ENCODE results near the gene TIMP3.

Gene TIMP3

DNA sequence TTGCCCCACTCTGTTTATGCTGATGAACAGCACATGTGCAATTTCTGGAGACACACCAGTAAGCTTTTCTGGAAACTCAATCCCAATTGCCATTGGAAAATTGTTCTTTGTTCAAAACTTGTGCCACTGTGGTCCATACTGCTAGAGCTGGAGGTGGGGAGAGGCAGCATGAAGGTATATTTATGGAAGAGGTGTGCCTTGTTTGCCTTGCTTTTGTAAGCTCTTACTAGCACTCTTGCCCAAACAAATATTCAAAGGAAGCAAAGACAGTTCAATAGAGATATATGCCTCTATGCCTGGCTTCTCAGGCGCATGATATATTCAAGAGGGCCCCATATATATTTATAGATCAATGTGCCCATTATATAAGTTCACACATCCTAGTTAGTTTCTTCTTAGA lies 42.7 kb downstream of the TIMP3 start:
- no peaks in the 10 kb centered on the region for H3K4me1 Mint-ChIP-seq (ENCODE audit: low read depth)
- H3K27ac Mint-ChIP-seq: no peak overlapping the region
- no peak overlapping the region for H3K4me3 Mint-ChIP-seq
- H3K9me3 Mint-ChIP-seq: no peaks in the 10 kb centered on the region
- H3K27me3 Mint-ChIP-seq: peaks cover 3% of the 10 kb centered on the region
- H3K36me3 Mint-ChIP-seq (ENCODE audit: low read depth): no peaks in the 10 kb centered on the region

DNA sequence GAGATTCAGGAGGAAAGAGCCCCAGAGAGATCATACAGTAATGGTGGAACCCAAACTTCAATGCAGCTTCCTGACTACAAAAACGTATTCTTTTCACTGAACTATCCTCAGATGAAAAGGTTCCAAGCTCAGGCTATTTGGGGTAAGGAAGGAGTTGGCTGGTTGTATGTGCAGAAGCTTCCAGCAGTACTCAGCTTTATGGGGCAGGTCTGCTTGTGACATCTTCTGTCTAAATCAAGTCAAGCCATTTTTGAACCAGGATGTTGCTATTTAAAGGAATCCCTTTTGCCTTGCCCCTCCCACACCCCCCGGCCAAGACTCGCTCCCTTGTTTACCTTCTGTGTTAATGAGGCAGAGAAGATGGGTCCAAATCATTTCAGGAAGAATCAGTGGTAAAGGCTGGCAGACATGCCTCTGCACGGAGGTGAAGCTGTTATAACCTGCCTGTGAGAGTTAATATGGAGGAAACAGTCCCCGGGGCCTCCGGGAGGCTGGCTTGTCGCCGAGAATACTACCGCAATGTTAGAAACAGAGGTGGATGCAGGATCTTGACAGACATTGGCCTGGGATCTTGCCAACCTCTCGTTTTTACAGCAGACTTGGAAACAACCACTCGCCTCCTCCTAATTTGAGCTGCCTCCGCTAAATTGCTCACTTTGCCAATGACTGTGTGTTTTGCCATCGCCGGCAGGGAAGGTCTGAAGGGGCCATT lies 45.4 kb downstream of the TIMP3 start:
- H3K27me3 Mint-ChIP-seq: peaks cover 7% of the 10 kb centered on the region
- no peaks in the 10 kb centered on the region for H3K4me1 Mint-ChIP-seq (ENCODE audit: low read depth)
- H3K9me3 Mint-ChIP-seq: no peaks in the 10 kb centered on the region
- no peak overlapping the region for H3K4me3 Mint-ChIP-seq
- H3K27ac Mint-ChIP-seq: no peak overlapping the region
- no peaks in the 10 kb centered on the region for H3K36me3 Mint-ChIP-seq (ENCODE audit: low read depth)

DNA sequence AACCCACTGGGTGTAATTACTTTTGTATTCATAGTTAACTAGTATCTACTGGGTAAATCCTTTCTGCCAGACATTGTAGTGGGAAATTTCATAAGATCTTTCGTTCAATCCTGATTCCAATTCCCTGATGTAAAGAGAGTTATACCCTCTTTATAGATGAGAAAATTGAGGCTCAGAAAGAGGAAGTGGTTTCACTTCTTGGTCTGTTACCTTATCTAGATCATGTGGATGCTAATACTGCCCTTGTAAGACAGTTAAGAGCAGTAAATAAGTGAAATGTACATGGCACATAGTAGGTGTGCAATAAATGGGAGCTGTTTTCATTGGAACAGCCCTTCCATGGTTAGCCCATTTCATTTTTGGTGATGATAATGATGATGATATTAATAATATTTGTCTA lies 46.7 kb downstream of the TIMP3 start:
- peaks cover 12% of the 10 kb centered on the region for H3K27me3 Mint-ChIP-seq

DNA sequence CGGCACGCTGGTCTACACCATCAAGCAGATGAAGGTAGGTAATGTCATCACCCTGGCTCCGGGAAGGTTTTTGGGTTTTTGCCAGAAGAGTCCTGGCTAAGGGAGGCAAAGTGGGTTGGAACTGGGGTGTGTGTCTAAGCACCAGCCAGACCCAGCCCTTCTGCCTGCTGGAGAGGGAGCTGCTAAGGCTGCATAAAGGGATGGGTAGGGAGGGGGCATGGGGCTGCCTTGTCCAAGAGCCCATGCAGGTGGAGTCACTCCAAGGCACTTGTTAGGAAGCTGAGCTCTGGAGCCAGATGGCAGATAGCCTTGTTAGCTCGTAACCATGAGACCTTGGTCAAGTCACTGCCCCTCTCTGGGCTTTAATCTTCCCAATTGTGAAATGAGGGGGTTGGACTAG lies 48.0 kb downstream of the TIMP3 start:
- H3K9me3 Mint-ChIP-seq: no peaks in the 10 kb centered on the region
- H3K27me3 Mint-ChIP-seq: peaks cover 12% of the 10 kb centered on the region
- H3K36me3 Mint-ChIP-seq (ENCODE audit: low read depth): no peaks in the 10 kb centered on the region
- no peaks in the 10 kb centered on the region for H3K4me1 Mint-ChIP-seq (ENCODE audit: low read depth)
- no peak overlapping the region for H3K27ac Mint-ChIP-seq
- no peak overlapping the region for H3K4me3 Mint-ChIP-seq

More for the DNA sequence above, 46.7 kb downstream of the TIMP3 start:
- Mint-ChIP-seq H3K27ac (no peak overlapping the region), H3K36me3 (ENCODE audit: low read depth) (no peaks in the 10 kb centered on the region), H3K4me3 (no peak overlapping the region), H3K4me1 (ENCODE audit: low read depth) (no peaks in the 10 kb centered on the region), H3K9me3 (no peaks in the 10 kb centered on the region)

DNA sequence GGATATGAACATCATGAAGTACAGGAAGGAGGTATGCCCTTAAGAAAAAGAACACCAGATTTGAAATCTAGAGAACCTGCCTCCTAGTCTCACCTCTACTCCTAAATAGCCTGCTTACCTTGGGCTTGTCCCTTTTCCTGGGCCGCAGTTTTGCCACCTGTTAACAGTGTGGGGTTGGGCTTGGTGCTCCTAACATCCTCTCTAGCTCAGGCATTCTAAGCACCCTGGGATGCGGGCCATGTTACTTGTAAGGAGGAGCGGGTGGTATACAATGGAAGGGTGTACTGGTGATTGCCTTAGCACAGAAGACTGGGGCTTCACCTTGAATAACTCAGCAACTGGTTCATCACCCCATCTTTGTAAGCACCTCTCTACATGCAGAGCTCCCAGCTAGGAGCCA lies 48.7 kb downstream of the TIMP3 start:
- Mint-ChIP-seq H3K4me1 (ENCODE audit: low read depth) (no peaks in the 10 kb centered on the region), H3K4me3 (no peak overlapping the region), H3K27me3 (peaks cover 12% of the 10 kb centered on the region), H3K27ac (no peak overlapping the region), H3K9me3 (no peaks in the 10 kb centered on the region), H3K36me3 (ENCODE audit: low read depth) (no peaks in the 10 kb centered on the region)

DNA sequence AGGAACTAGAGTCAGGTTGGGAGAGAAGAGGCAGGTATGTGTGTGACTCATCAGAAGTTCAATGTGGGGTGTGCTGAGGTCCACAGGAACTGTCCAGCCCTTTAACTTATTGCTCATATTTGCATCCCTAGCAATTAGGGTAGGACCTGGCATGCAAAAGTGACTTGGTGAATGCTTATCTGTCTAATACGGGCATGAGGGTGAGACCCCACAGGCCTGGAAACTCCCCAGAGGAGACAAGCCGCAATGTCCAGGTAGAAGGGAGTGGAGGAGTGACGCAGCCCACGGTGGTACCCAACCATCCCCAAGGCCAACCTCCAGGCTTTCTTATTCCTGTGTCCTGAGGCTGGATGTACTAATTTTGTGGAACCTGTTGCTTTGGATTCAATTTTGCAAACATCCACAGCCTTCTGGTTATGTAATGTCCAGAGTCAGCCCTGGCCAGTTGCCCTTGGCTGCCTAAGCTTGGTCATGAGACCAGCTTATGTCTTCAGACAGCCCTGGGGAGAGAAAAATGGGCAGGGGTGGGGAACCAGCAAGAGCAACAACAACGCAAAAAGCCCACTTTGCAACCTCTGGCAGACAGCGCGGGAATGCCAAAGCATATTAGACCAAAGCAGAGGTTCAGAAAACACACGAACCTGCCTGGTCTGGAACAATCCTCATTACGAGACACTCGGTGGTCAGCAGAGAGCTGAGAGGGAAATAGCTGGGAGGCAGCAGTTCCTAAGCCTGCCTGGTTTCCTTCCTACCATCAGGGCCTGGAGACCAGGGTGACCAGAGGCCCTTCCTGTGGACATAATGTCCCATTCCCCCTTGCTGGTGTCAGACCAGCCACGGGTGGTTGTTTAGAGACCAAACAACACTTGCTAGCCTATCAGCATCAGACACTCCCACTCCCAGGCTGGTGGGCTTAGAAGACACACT lies 49.3 kb downstream of the TIMP3 start:
- H3K27me3 Mint-ChIP-seq: peaks cover 12% of the 10 kb centered on the region
- no peaks in the 10 kb centered on the region for H3K36me3 Mint-ChIP-seq (ENCODE audit: low read depth)

DNA sequence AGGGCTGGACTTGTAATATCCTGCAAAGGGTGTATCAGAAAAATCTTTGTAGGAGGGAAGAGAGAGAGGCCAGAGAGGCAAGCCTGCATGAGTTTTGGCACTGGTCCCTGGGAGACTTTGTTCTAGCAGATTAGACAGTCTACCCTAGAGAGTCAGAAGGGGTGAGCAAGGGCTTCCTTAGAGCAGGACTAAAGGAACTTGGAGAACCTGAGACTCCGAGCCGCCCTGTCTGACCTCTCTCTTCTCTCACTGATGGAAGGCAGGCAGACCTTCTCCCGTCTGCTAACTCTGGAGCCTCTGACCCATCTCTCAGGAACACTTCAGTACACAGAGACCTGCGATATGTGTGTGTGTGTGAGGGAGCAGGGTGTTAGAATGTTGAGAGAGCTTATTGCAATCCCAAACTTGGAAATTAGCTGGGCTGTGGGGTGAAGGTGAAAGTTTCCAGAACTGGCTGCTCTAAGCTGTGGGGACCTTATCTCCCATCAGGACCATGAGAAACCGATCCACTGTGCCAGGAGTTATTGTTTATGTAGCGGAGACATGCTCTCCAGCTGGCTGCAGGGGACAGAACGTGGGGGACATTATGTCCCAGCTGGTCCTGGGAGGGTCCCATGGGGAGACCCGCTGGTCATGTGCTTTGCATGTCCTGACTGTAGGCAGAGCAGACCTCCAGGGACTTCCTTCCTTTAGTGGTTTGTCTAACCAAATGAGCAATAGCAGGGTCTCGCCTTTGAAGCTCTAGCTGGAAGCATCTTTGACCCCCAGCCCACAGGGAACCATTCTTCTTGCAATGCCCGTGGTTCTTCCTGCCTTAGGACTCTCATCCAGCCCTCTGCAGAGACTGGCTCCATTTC lies 51.1 kb downstream of the TIMP3 start:
- no peaks in the 10 kb centered on the region for H3K36me3 Mint-ChIP-seq (ENCODE audit: low read depth)
- peaks cover 12% of the 10 kb centered on the region for H3K27me3 Mint-ChIP-seq
- H3K4me1 Mint-ChIP-seq (ENCODE audit: low read depth): no peaks in the 10 kb centered on the region
- H3K4me3 Mint-ChIP-seq: no peak overlapping the region
- H3K9me3 Mint-ChIP-seq: no peaks in the 10 kb centered on the region
- H3K27ac Mint-ChIP-seq: no peak overlapping the region

More for the DNA sequence above, 49.3 kb downstream of the TIMP3 start:
- Mint-ChIP-seq H3K27ac (no peak overlapping the region), H3K9me3 (no peaks in the 10 kb centered on the region), H3K4me3 (no peak overlapping the region), H3K4me1 (ENCODE audit: low read depth) (no peaks in the 10 kb centered on the region)

DNA sequence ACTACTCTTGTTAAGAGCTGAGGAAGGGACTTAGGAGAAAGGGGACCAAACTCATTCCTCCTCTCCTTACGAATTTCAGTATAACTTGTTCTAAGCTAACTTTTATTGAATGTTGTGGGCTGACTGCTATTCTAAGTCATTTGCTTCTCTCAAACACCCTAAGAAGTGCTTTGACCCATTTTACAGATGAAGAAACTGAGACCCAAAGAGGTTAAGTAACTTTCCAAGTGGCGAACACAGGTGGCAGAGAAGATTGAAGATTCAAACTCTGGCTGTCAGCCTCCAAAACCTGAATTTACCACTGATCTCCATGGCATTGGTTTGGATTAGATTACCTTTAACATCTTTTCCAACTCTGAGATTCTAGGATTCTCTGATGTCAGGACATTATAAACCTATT lies 52.2 kb downstream of the TIMP3 start:
- no peak overlapping the region for H3K27ac Mint-ChIP-seq
- H3K27me3 Mint-ChIP-seq: peaks cover 11% of the 10 kb centered on the region
- H3K4me1 Mint-ChIP-seq (ENCODE audit: low read depth): no peaks in the 10 kb centered on the region
- H3K4me3 Mint-ChIP-seq: no peak overlapping the region
- H3K36me3 Mint-ChIP-seq (ENCODE audit: low read depth): no peaks in the 10 kb centered on the region
- no peaks in the 10 kb centered on the region for H3K9me3 Mint-ChIP-seq

DNA sequence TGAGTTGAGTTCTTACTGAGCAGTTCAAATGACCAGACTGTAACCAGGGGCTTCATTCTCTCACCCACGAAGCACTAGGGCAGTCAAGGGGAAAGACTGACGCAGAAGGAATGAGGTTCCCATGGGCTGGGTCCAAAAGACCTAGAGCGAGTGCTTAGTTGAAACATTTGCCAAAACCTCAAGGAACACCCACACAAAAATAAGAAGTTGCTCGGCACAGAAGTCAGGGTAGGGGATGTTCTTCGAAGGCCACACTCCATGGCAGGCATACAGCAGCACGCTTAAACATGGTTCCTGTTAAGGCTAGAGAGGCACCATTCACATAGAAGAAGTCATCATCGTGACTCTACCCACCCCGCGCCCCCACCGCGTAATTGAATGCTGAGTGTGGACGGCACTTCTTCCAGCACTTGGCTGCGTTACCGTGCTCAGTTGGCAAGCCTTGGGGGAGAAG lies 52.9 kb downstream of the TIMP3 start:
- Mint-ChIP-seq H3K27me3 (peaks cover 8% of the 10 kb centered on the region), H3K4me3 (no peak overlapping the region), H3K27ac (no peak overlapping the region), H3K4me1 (ENCODE audit: low read depth) (no peaks in the 10 kb centered on the region), H3K36me3 (ENCODE audit: low read depth) (no peaks in the 10 kb centered on the region), H3K9me3 (no peaks in the 10 kb centered on the region)

DNA sequence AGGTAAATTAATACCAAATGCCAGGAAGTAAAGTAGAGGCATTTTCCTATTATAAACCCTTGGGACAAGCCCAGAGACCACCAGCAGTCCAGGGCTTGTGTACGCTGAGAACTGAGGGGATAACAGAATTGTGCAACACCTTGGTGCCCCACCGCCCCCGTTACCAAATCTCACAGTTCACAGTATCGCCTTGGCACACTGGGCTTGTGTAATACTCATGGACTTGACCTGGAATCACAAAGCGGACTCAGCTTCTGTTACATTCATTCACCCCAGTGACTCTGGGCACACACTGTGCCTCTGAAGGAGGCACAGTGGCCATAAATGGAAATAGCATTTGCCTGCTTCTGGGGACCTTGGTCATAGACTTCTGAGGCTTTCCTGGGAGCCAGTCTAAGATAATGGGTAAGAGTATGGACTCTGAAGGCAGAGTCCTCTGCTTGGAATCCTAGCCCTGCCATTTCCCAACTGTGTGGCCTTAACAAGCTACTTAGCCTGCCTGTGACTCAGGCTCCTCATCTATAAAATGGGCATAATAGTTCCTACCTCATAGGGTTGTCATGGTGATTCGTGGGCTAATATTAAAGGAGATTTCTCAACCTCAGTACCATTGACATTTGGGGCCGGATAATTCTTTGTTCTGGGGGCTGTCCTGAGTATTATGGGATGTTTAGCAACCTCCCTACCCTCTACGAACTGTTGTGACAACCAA lies 53.7 kb downstream of the TIMP3 start:
- Mint-ChIP-seq H3K9me3 (no peaks in the 10 kb centered on the region), H3K4me3 (no peak overlapping the region), H3K27me3 (peaks cover 8% of the 10 kb centered on the region), H3K4me1 (ENCODE audit: low read depth) (no peaks in the 10 kb centered on the region), H3K36me3 (ENCODE audit: low read depth) (no peaks in the 10 kb centered on the region), H3K27ac (no peak overlapping the region)

DNA sequence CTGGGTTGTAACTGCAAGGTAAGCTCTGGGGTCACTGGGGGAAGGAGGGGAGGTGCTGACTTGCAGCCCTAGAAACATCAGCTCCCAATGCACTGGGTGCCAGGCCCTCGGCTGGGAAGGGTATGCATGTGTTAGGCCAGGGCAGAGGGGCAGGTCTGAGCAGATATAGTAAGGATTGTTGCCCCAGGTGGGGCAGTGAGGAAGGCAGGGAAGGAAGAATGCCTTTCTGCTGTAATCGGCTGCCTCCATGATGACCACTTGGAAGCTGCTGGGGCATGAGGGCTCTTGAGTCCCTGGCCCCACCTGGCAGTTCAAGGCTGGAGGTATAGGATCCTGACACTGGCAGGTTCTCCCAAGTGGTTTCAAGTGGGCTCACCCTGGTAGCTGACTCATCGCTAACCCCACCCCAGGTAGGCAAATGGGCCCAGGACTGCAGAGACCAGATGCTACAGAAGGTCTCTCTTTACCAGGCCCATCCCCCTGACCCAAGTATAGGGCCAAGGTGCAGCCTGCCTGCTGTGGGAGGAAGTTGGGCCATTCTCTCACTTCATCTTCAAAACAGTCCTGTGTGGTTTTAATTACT lies 56.7 kb downstream of the TIMP3 start:
- Mint-ChIP-seq H3K9me3 (no peaks in the 10 kb centered on the region), H3K27ac (no peak overlapping the region), H3K27me3 (no peaks in the 10 kb centered on the region), H3K4me1 (ENCODE audit: low read depth) (no peaks in the 10 kb centered on the region), H3K36me3 (ENCODE audit: low read depth) (no peaks in the 10 kb centered on the region), H3K4me3 (no peak overlapping the region)

DNA sequence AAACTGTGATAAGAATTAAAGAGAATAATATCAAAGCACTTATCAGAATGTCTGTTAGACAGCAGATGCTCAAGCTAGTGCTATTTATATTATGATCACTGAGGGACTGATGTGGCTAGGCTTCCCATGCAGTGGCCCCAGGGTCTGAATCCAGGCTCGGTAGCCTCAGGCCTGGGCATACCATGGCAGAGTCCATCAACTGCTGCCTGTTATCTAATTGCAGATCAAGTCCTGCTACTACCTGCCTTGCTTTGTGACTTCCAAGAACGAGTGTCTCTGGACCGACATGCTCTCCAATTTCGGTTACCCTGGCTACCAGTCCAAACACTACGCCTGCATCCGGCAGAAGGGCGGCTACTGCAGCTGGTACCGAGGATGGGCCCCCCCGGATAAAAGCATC lies 57.5 kb downstream of the TIMP3 start:
- H3K9me3 Mint-ChIP-seq: no peaks in the 10 kb centered on the region
- no peaks in the 10 kb centered on the region for H3K36me3 Mint-ChIP-seq (ENCODE audit: low read depth)
- H3K4me1 Mint-ChIP-seq (ENCODE audit: low read depth): no peaks in the 10 kb centered on the region
- no peak overlapping the region for H3K27ac Mint-ChIP-seq
- H3K4me3 Mint-ChIP-seq: no peak overlapping the region
- no peaks in the 10 kb centered on the region for H3K27me3 Mint-ChIP-seq

DNA sequence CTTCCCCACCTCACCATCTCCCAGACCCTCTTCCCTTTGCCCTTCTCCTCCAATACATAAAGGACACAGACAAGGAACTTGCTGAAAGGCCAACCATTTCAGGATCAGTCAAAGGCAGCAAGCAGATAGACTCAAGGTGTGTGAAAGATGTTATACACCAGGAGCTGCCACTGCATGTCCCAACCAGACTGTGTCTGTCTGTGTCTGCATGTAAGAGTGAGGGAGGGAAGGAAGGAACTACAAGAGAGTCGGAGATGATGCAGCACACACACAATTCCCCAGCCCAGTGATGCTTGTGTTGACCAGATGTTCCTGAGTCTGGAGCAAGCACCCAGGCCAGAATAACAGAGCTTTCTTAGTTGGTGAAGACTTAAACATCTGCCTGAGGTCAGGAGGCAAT lies 58.2 kb downstream of the TIMP3 start:
- no peak overlapping the region for H3K4me3 Mint-ChIP-seq
- no peaks in the 10 kb centered on the region for H3K36me3 Mint-ChIP-seq (ENCODE audit: low read depth)
- H3K4me1 Mint-ChIP-seq (ENCODE audit: low read depth): no peaks in the 10 kb centered on the region
- H3K27ac Mint-ChIP-seq: no peak overlapping the region
- no peaks in the 10 kb centered on the region for H3K9me3 Mint-ChIP-seq
- H3K27me3 Mint-ChIP-seq: no peaks in the 10 kb centered on the region

DNA sequence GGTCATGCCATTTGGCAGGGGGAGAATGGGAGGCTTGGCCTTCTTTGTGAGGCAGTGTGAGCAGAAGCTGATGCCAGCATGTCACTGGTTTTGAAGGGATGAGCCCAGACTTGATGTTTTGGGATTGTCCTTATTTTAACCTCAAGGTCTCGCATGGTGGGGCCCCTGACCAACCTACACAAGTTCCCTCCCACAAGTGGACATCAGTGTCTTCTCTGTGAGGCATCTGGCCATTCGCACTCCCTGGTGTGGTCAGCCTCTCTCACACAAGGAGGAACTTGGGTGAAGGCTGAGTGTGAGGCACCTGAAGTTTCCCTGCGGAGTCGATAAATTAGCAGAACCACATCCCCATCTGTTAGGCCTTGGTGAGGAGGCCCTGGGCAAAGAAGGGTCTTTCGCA lies 59.8 kb downstream of the TIMP3 start:
- Mint-ChIP-seq H3K4me3 (no peak overlapping the region), H3K9me3 (no peaks in the 10 kb centered on the region), H3K36me3 (ENCODE audit: low read depth) (no peaks in the 10 kb centered on the region), H3K4me1 (ENCODE audit: low read depth) (no peaks in the 10 kb centered on the region), H3K27ac (no peak overlapping the region), H3K27me3 (no peaks in the 10 kb centered on the region)

Data from stimulated activated naive CD8-positive, alpha-beta T cell treated with anti-CD3 and anti-CD28 coated beads, Interleukin-15, Interleukin-2, amounts not matched to agents 100 ng/mL and 50 ng/mL, for 24 hours (primary cell).